8988T (cell line): ENCODE results near the gene RAP2B.

Source experiments
- DNase-seq: peaks from one replicate; pipeline ENCODE4 v3.0.0; 2011

The RAP2B gene

GRCh38 chr3:153209596-153209995, 47.6 kb downstream of the RAP2B start:
- peak; percentile 31 for DNase-seq

- DNase-seq, result no peak
Observed at GRCh38 chr3:153210146-153210545, 48.1 kb downstream of the RAP2B start.

- no peak for DNase-seq
Observed at GRCh38 chr3:153210660-153211059, 48.6 kb downstream of the RAP2B start.

- no peak for DNase-seq
Observed at GRCh38 chr3:153215497-153215896, 53.5 kb downstream of the RAP2B start.

- no peak for DNase-seq
Observed at GRCh38 chr3:153215966-153216365, 53.9 kb downstream of the RAP2B start.

GRCh38 chr3:153216928-153217327, 54.9 kb downstream of the RAP2B start:
- no peak for DNase-seq

GRCh38 chr3:153219146-153219545, 57.1 kb downstream of the RAP2B start:
- no peak for DNase-seq
